Naive thymus-derived CD4-positive, alpha-beta T cell (primary cell): ENCODE results near the gene LIMD2. TPM values are rescaled to one million over a fixed set of nuclear protein-coding genes. Genes with fewer than 3 reads are reported as not detected.

Experiments
- ATAC-seq: fragments of 150-1000 bp; cut with Tn5 transposase; 2 replicates; pipeline ENCODE4 v1.10.0; 2021; ENCODE audit warnings: mild to moderate bottlenecking, moderate library complexity
- CTCF ChIA-PET: fragments of 350-600 bp; sonication (Branson Sonifier 250); formaldehyde crosslinking; loops from one replicate; lab custom pipeline; 2021; ENCODE audit warnings: antibody characterized with exemption; lab: Charles Lee
- POLR2A ChIA-PET: fragments of 350-600 bp; sonication (Branson Sonifier 250); formaldehyde crosslinking; loops from one replicate; lab custom pipeline; 2021; ENCODE audit warnings: antibody characterized with exemption, inconsistent platforms; lab: Charles Lee
- DNase-seq, 9 donors: peaks; one replicate each; pipeline versions ENCODE4 v3.0.0 to v3.0.0-alpha.2; 2020 to 2022; ENCODE audit warnings: mixed read lengths in 1 of 9
- H3K27ac ChIP-seq: one replicate; pipeline ENCODE4 v1.7.0; 2013; ENCODE audit warnings: mild to moderate bottlenecking, low read depth, low read length, moderate library complexity
- H3K27me3 ChIP-seq, 2 donors: one replicate each; pipeline ENCODE4 v1.7.0; 2013; ENCODE audit warnings: low read length in 2 of 2, mild to moderate bottlenecking in 2 of 2, moderate library complexity in 2 of 2; ENCODE audit not compliant: control insufficient read depth in 2 of 2, insufficient read depth in 2 of 2
- H3K36me3 ChIP-seq, 3 experiments: 1 replicate in 2 of 3; 2 replicates in 1 of 3; pipeline ENCODE4 v1.7.0; 2013; ENCODE audit warnings: low read length in 3 of 3, mild to moderate bottlenecking in 3 of 3, moderate library complexity in 1 of 3; ENCODE audit not compliant: insufficient read depth in 3 of 3, control insufficient read depth in 2 of 3
- H3K4me1 ChIP-seq, 2 donors: one replicate each; pipeline ENCODE4 v1.7.0; 2013; ENCODE audit warnings: low read length in 2 of 2, mild to moderate bottlenecking in 2 of 2, moderate library complexity in 1 of 2; ENCODE audit not compliant: control insufficient read depth in 2 of 2, insufficient read depth in 2 of 2
- H3K4me3 ChIP-seq: 2 replicates; pipeline ENCODE4 v1.7.0; 2013; ENCODE audit warnings: mild to moderate bottlenecking, low read length
- H3K9me3 ChIP-seq, 3 experiments: 1 replicate in 2 of 3; 2 replicates in 1 of 3; pipeline ENCODE4 v1.7.0; 2013; ENCODE audit warnings: low read length in 3 of 3; ENCODE audit not compliant: control insufficient read depth in 2 of 3
- H3K27ac Mint-ChIP-seq, 9 donors: one replicate each; pipeline ENCODE4 v1.8.0; 2020 to 2022; ENCODE audit warnings: mixed read lengths in 9 of 9, mild to moderate bottlenecking in 8 of 9, moderate library complexity in 5 of 9, inconsistent platforms in 2 of 9
- H3K27me3 Mint-ChIP-seq, 5 donors: one replicate each; pipeline ENCODE4 v1.8.0; 2021 to 2022; ENCODE audit warnings: mixed read lengths in 5 of 5, mild to moderate bottlenecking in 1 of 5
- H3K36me3 Mint-ChIP-seq, 5 donors: one replicate each; pipeline ENCODE4 v1.8.0; 2020 to 2022; ENCODE audit warnings: mixed read lengths in 5 of 5, mild to moderate bottlenecking in 3 of 5, inconsistent platforms in 1 of 5
- H3K4me1 Mint-ChIP-seq, 7 donors: one replicate each; pipeline ENCODE4 v1.8.0; 2020 to 2022; ENCODE audit warnings: mixed read lengths in 7 of 7, mild to moderate bottlenecking in 3 of 7, inconsistent platforms in 1 of 7
- H3K4me3 Mint-ChIP-seq, 10 donors: one replicate each; pipeline ENCODE4 v1.8.0; 2020 to 2022; ENCODE audit warnings: mild to moderate bottlenecking in 10 of 10, mixed read lengths in 10 of 10, moderate library complexity in 6 of 10, inconsistent platforms in 2 of 10
- H3K9me3 Mint-ChIP-seq, 11 donors: one replicate each; pipeline ENCODE4 v1.8.0; 2020 to 2022; ENCODE audit warnings: mixed read lengths in 11 of 11, mild to moderate bottlenecking in 4 of 11, inconsistent platforms in 1 of 11, moderate library complexity in 1 of 11
- intact Hi-C, 2 donors: fragments of 100-400 bp; cut with micrococcal nuclease; formaldehyde crosslinking; loops; one replicate each; pipeline ENCODE4 v1.15.1; 2023
- polyA plus RNA-seq, 2 donors: library from polyadenylated mRNA; unstranded; fragments of 300-500 nt; fragmentation: Illumina TruSeq; gene quantifications; one replicate each; pipeline ENCODE4 v1.2.3, GENCODE V29; 2021
- total RNA-seq, 6 experiments: library from RNA in 5 of 6; stranded (reverse) in 5 of 6; gene quantifications; 1 replicate in 5 of 6; 2 replicates in 1 of 6; pipeline ENCODE4 v1.2.3 and lab custom pipeline; 2021 to 2026

LIMD2 gene
- total and polyA plus RNA-seq, 7 experiments from 2014 or later = 542 to 937 (median 595) TPM

- no peaks in the 10 kb centered on the region for H3K9me3 ChIP-seq
- intact Hi-C loops = loop anchor here (1.0 to 5.0 kb wide), 5 partner anchors 73 to 320 kb away; partner anchors contain the start of genes CCDC47 (in 1 of the 2), DCAF7 (in 1 of the 2), FTSJ3 (in 1 of the 2) and ICAM2 (in 1 of the 2)
- DNase-seq (peak; percentile 52 to 71 (median 60)), ATAC-seq (peak; percentile 5)
- Mint-ChIP-seq H3K27ac (peak overlapping the region; percentile 90 to 99 (median 97)), H3K27me3 (no peaks in the 10 kb centered on the region), H3K4me1 (peaks cover 37 to 65% (median 56%) of the 10 kb centered on the region in 7 donors), H3K36me3 (peaks cover 3 to 59% (median 25%) of the 10 kb centered on the region in 5 donors), H3K9me3 (peaks cover 0 to 13% (median 0%) of the 10 kb centered on the region in 11 donors), H3K4me3 (peak overlapping the region; percentile 82 to 98 (median 96))
- H3K27me3 ChIP-seq = no peaks in the 10 kb centered on the region
- H3K36me3 ChIP-seq = peaks cover 5 to 45% (median 14%) of the 10 kb centered on the region in 3 experiments
- peak overlapping the region; percentile 93 for H3K27ac ChIP-seq
- CTCF ChIA-PET = interaction anchor here (0.9 to 3.2 kb wide), 4 partner anchors 9 to 73 kb away, joined by 3 to 18 read pairs (median 4); partner anchors contain the start of genes CCDC47 and DDX42
- H3K4me3 ChIP-seq = peak overlapping the region; percentile 65
- POLR2A ChIA-PET = interaction anchor here (0.6 to 9.5 kb wide), 35 partner anchors 7 to 1274 kb away, joined by 3 to 117 read pairs (median 5); partner anchors contain the start of genes CCDC47, CEP95, DCAF7 and DDX42
- peaks cover 45 to 49% of the 10 kb centered on the region in 2 donors for H3K4me1 ChIP-seq
These were observed 867 bp upstream of the LIMD2 start for GRCh38 chr17:63700528-63701455.

- Mint-ChIP-seq H3K9me3 (peaks cover 0 to 13% (median 0%) of the 10 kb centered on the region in 11 donors), H3K27ac (peak overlapping the region; percentile 89 to 99 (median 95)), H3K27me3 (no peaks in the 10 kb centered on the region), H3K4me3 (peak overlapping the region; percentile 83 to 100 (median 98)), H3K36me3 (peaks cover 3 to 50% (median 22%) of the 10 kb centered on the region in 5 donors), H3K4me1 (peaks cover 45 to 68% (median 59%) of the 10 kb centered on the region in 7 donors)
- POLR2A ChIA-PET = interaction anchor here (0.8 to 9.5 kb wide), 33 partner anchors 9 to 694 kb away, joined by 3 to 810 read pairs (median 9); partner anchors contain the start of genes CCDC47, CYB561, DDX42 and FTSJ3
- Histone ChIP-seq H3K9me3 (no peaks in the 10 kb centered on the region), H3K27me3 (no peaks in the 10 kb centered on the region), H3K36me3 (peaks cover 6 to 47% (median 14%) of the 10 kb centered on the region in 3 experiments), H3K4me3 (peak overlapping the region; percentile 81), H3K27ac (peak overlapping the region; percentile 93), H3K4me1 (peaks cover 51 to 57% of the 10 kb centered on the region in 2 donors)
- peak; percentile 70 to 96 (median 94) for DNase-seq
- peak; percentile 64 for ATAC-seq
- intact Hi-C loops = loop anchor here (1.0 to 5.0 kb wide), 9 partner anchors 11 to 272 kb away; partner anchors contain the start of genes MAP3K3 (in 2 of the 2), STRADA (in 2 of the 2), CCDC47 (in 1 of the 2) and DCAF7 (in 1 of the 2)
- CTCF ChIA-PET = interaction anchor here (0.8 to 7.8 kb wide), 5 partner anchors 11 to 136 kb away, joined by 3 to 198 read pairs (median 9); partner anchors contain the start of genes CCDC47, DDX42, FTSJ3 and PSMC5
These were observed 863 bp downstream of the LIMD2 start for GRCh38 chr17:63698886-63699637.

- no peak for ATAC-seq
- H3K4me1 Mint-ChIP-seq = peaks cover 43 to 63% (median 57%) of the 10 kb centered on the region in 7 donors
- H3K4me3 Mint-ChIP-seq = peak overlapping the region; percentile 83 to 100 (median 98)
- no peaks in the 10 kb centered on the region for H3K27me3 Mint-ChIP-seq
- peak overlapping the region; percentile 81 for H3K4me3 ChIP-seq
- ChIA-PET POLR2A (interaction anchor here (0.6 to 7.5 kb wide), 33 partner anchors 8 to 694 kb away, joined by 3 to 810 read pairs (median 5); partner anchors contain the start of genes CCDC47, CYB561, DDX42 and FTSJ3), CTCF (interaction anchor here (0.8 to 7.8 kb wide), 4 partner anchors 12 to 137 kb away, joined by 3 to 198 read pairs (median 6); partner anchors contain the start of genes CCDC47, DDX42, FTSJ3 and PSMC5)
- H3K36me3 Mint-ChIP-seq = peaks cover 3 to 44% (median 17%) of the 10 kb centered on the region in 5 donors
- H3K27ac ChIP-seq = peak overlapping the region; percentile 93
- peaks cover 0 to 13% (median 0%) of the 10 kb centered on the region in 11 donors for H3K9me3 Mint-ChIP-seq
- H3K27me3 ChIP-seq = no peaks in the 10 kb centered on the region
- H3K4me1 ChIP-seq = peaks cover 52 to 54% of the 10 kb centered on the region in 2 donors
- intact Hi-C loops = loop anchor here (1.0 to 5.0 kb wide), 7 partner anchors 12 to 271 kb away; partner anchors contain the start of genes DCAF7 (in 1 of the 2), FTSJ3 (in 1 of the 2), MAP3K3 (in 1 of the 2) and PSMC5 (in 1 of the 2)
- peak overlapping the region; percentile 89 to 100 (median 99) for H3K27ac Mint-ChIP-seq
- peak in 6 of 9 donors; percentile 34 to 51 (median 39) for DNase-seq
- H3K9me3 ChIP-seq = no peaks in the 10 kb centered on the region
- peaks cover 6 to 47% (median 16%) of the 10 kb centered on the region in 3 experiments for H3K36me3 ChIP-seq
These were observed 1.5 kb downstream of the LIMD2 start for GRCh38 chr17:63698381-63698885.

- peak; percentile 57 for ATAC-seq
- peak; percentile 74 to 91 (median 86) for DNase-seq
- H3K4me3 Mint-ChIP-seq = peak overlapping the region; percentile 83 to 100 (median 98)
- Histone ChIP-seq H3K36me3 (peaks cover 6 to 44% (median 23%) of the 10 kb centered on the region in 3 experiments), H3K9me3 (no peaks in the 10 kb centered on the region), H3K27ac (peak overlapping the region; percentile 93), H3K4me3 (peak overlapping the region; percentile 81), H3K4me1 (peaks cover 43 to 46% of the 10 kb centered on the region in 2 donors), H3K27me3 (no peaks in the 10 kb centered on the region)
- peaks cover 3 to 37% (median 22%) of the 10 kb centered on the region in 5 donors for H3K36me3 Mint-ChIP-seq
- H3K27ac Mint-ChIP-seq = peak overlapping the region; percentile 89 to 100 (median 99)
- CTCF ChIA-PET = interaction anchor here (0.5 to 7.8 kb wide), 8 partner anchors 12 to 151 kb away, joined by 3 to 198 read pairs (median 4); partner anchors contain the start of genes CCDC47, DDX42, FTSJ3 and PSMC5
- POLR2A ChIA-PET = interaction anchor here (0.6 to 7.5 kb wide), 41 partner anchors 8 to 695 kb away, joined by 3 to 810 read pairs (median 6); partner anchors contain the start of genes CCDC47, DDX42, FTSJ3 and ICAM2
- peaks cover 0 to 14% (median 0%) of the 10 kb centered on the region in 11 donors for H3K9me3 Mint-ChIP-seq
- no peaks in the 10 kb centered on the region for H3K27me3 Mint-ChIP-seq
- peaks cover 45 to 61% (median 56%) of the 10 kb centered on the region in 7 donors for H3K4me1 Mint-ChIP-seq
- intact Hi-C loops = loop anchor here (1.0 to 5.0 kb wide), 7 partner anchors 13 to 270 kb away; partner anchors contain the start of genes DCAF7 (in 1 of the 2), FTSJ3 (in 1 of the 2), MAP3K3 (in 1 of the 2) and PSMC5 (in 1 of the 2)
These were observed 2.3 kb downstream of the LIMD2 start for GRCh38 chr17:63697341-63698286.
